ENCODE data around the gene LMBRD1.

The LMBRD1 gene

DNA sequence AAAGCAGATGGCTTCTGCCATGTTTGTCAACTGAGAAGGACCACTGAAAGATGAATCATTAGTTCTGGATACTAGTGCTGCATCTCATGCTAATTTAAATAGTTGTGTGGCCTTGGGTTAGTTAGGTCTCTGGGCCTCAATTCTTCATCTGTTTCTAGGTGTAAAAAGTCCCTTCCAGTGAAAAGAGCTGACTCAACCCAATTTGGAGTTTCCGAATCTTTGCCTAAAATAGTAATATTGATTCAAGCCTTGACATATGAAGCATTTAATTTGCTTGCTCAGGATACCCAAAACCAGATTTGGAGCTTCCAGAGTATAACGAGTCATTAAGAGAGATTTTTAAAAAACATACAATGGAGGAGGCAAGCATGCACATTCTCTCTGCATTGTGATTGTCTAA lies 163.9 kb downstream of the LMBRD1 start:
- DNase-seq (ENCODE audit: low read depth in 2 of 3, low spot score in 2 of 3): no peak

DNA sequence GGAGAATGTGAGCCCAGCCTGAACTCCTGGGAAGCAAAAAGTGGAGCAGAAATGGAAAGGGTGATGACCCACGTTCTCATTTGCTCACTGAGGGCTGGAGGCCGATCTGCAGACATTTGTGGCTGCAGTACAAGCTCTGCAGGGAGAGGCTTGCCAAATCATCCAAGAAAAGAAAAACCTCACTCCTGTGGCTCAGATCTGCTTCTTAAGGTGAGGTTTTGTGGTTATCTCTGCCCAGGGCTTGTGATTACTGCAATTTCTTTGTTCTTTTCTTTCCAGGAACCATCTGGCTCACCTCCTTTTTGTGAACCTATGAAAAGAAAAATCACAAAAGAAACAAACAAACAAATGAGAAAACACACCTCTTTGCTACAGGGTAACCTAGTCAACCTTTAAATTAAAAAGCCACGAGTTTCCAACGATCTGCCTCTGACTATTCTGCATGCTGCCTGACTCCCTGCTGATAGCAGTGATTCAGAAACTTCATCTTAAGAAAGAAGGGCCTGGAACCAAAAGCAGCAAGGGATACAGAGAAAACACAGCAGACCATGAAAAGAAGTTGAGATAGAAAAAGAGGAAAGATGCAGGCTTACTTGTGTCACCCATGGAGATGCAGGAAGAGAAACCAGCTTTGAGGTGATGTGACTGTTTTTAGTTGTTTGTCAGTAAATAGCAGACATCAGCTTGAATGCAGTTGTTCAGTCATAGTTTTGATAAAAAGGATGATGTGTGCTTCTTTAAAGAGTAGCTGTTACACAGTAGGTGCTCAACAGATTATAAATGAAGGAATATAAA lies 165.1 kb downstream of the LMBRD1 start:
- DNase-seq (ENCODE audit: low read depth in 2 of 3, low spot score in 2 of 3): no peak

DNA sequence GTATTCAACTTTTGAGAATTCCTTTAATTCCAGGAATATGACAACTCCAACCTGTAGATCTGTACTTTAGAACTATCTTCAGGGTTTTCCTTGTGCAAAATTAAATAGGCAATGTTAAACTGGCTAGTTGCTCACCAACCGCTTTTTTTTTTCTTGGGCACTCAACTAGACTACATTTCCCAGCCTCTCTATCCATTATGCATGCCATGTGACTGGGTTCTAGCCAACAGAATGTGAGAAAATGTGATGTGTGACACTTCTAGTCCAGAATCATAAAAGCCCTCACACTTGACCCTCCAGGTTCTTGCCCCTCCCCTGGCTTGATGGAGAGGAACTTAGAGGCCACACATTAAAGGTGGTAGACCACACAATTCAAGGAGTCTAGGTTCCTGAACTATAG lies 166.0 kb downstream of the LMBRD1 start:
- no peak for DNase-seq (ENCODE audit: low read depth in 2 of 3, low spot score in 2 of 3)

DNA sequence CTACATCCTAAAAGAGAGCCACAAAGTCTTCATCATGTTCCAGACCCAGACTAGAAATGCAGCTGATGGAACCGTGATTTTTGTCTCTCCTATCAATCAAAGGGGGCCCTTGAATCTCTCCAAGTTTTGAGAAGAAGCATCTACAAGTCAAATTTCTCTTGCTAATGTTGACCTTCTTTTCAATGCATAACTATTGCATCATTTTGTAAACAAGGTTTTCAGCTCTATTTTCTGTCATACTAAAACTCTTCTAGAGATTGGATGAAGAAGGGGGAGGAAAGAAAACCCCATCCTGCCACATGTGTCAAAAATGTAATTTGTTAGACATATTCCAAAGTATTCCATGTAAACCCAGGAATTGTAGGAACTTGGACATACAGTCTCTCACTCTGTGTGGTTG lies 169.2 kb downstream of the LMBRD1 start:
- DNase-seq (ENCODE audit: low read depth in 2 of 3, low spot score in 2 of 3): no peak

DNA sequence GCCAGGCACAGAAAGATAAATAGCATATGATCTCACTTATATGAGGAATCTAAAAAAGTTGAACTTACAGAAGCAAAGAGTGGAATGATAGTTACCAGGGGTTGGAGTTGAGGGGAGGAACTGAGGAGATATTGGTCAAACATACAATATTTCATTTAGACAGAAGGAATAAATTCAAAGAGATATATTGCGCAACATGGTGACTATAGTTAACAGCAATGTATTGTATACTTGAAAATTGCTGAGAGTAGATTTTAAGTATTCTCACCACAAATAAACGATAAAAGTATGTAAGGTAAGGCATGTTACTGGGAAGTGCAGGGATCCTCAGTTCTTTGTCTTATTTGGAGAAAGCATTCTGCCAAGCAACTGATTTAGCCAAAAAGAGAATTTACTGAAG lies 171.9 kb downstream of the LMBRD1 start:
- no peak for DNase-seq (ENCODE audit: low read depth in 2 of 3, low spot score in 2 of 3)
